Tibial artery (tissue), 4 donors: ENCODE measurements around the gene CACNA2D1.

ENCODE experiments used
- DNase-seq, 2 donors: peaks; one replicate each; pipeline ENCODE4 v3.0.0-alpha.2; 2019
- H3K27ac ChIP-seq, 2 donors: fragments of 200-600 bp; sonication (generic) in 1 of 2; 1 replicate in 1 of 2; 2 replicates in 1 of 2; pipeline ENCODE4 v1.5.1; 2018 to 2019; ENCODE audit warnings: mild to moderate bottlenecking in 1 of 2
- H3K27me3 ChIP-seq, 2 donors: fragments of 200-600 bp; sonication (generic) in 1 of 2; one replicate each; pipeline versions ENCODE4 v1.5.1 to v1.6.0; 2016 to 2019
- H3K36me3 ChIP-seq, 3 donors: fragments of 200-600 bp; sonication (generic) in 2 of 3; one replicate each; pipeline ENCODE4 v1.5.1; 2016 to 2019; ENCODE audit warnings: mild to moderate bottlenecking in 2 of 3
- H3K4me1 ChIP-seq, 4 donors: fragments of 200-600 bp; sonication (generic) in 2 of 4; 1 replicate in 3 of 4; 2 replicates in 1 of 4; pipeline ENCODE4 v1.5.1; 2016 to 2019
- H3K4me3 ChIP-seq, 2 donors: fragments of 200-600 bp; sonication (generic) in 1 of 2; 1 replicate in 1 of 2; 2 replicates in 1 of 2; pipeline ENCODE4 v1.5.1; 2018 to 2019; ENCODE audit warnings: mild to moderate bottlenecking in 2 of 2
- H3K9me3 ChIP-seq, 3 donors: fragments of 200-600 bp; sonication (generic) in 1 of 3; one replicate each; pipeline ENCODE4 v1.5.1; 2016 to 2019
- intact Hi-C: fragments of 100-400 bp; cut with DNase I; formaldehyde crosslinking; loops from one replicate; pipeline ENCODE4 v1.15.0; 2023; ENCODE audit warnings: low total_unique reads
- TF ChIP-seq, protein P1 (sequence below), 2 experiments: fragments of 200-600 bp in 1 of 2; fragments of 450-650 bp in 1 of 2; IDR thresholded peaks; one replicate each; pipeline ENCODE4 v1.5.1; 2017 to 2019; ENCODE audit warnings: antibody characterized with exemption in 2 of 2, mild to moderate bottlenecking in 1 of 2, moderate library complexity in 1 of 2

The CACNA2D1 gene

GRCh38 chr7:82443547-82444219, at the start of gene CACNA2D1:
Gene CACNA2D1 (minus strand): TSS chr7:82443777.
- Histone ChIP-seq H3K9me3 (no peaks in the 10 kb centered on the region), H3K27ac (peak within 1 kb of the TSS; percentile 95 to 96), H3K27me3 (no peaks in the 10 kb centered on the region), H3K4me1 (peaks cover 0 to 23% (median 7%) of the 10 kb centered on the region in 4 donors), H3K4me3 (peak within 1 kb of the TSS; percentile 95 to 99), H3K36me3 (no peaks in the 10 kb centered on the region)
- DNase-seq = peak; percentile 85 to 94
- TF ChIP-seq, protein P1, sequence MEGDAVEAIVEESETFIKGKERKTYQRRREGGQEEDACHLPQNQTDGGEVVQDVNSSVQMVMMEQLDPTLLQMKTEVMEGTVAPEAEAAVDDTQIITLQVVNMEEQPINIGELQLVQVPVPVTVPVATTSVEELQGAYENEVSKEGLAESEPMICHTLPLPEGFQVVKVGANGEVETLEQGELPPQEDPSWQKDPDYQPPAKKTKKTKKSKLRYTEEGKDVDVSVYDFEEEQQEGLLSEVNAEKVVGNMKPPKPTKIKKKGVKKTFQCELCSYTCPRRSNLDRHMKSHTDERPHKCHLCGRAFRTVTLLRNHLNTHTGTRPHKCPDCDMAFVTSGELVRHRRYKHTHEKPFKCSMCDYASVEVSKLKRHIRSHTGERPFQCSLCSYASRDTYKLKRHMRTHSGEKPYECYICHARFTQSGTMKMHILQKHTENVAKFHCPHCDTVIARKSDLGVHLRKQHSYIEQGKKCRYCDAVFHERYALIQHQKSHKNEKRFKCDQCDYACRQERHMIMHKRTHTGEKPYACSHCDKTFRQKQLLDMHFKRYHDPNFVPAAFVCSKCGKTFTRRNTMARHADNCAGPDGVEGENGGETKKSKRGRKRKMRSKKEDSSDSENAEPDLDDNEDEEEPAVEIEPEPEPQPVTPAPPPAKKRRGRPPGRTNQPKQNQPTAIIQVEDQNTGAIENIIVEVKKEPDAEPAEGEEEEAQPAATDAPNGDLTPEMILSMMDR (IDR thresholded peaks at IDR 0.05) = peak; percentile 21 to 27
- intact Hi-C loops = no loop called here

GRCh38 chr7:82481499-82482097, 38.0 kb upstream of the CACNA2D1 start:
- TF ChIP-seq, protein P1 (IDR thresholded peaks at IDR 0.05) = peak; percentile 66 to 80
- H3K4me3 ChIP-seq = no peak overlapping the region
- intact Hi-C loops = loop anchor here (10.0 kb wide), 1 partner anchor 247 kb away; no protein-coding TSS in a partner anchor
- no peaks in the 10 kb centered on the region for H3K4me1 ChIP-seq
- H3K36me3 ChIP-seq = no peaks in the 10 kb centered on the region
- no peak overlapping the region for H3K27ac ChIP-seq
- H3K9me3 ChIP-seq = peaks cover 0 to 4% (median 0%) of the 10 kb centered on the region in 3 donors
- no peak for DNase-seq
- H3K27me3 ChIP-seq = no peaks in the 10 kb centered on the region

DNA sequence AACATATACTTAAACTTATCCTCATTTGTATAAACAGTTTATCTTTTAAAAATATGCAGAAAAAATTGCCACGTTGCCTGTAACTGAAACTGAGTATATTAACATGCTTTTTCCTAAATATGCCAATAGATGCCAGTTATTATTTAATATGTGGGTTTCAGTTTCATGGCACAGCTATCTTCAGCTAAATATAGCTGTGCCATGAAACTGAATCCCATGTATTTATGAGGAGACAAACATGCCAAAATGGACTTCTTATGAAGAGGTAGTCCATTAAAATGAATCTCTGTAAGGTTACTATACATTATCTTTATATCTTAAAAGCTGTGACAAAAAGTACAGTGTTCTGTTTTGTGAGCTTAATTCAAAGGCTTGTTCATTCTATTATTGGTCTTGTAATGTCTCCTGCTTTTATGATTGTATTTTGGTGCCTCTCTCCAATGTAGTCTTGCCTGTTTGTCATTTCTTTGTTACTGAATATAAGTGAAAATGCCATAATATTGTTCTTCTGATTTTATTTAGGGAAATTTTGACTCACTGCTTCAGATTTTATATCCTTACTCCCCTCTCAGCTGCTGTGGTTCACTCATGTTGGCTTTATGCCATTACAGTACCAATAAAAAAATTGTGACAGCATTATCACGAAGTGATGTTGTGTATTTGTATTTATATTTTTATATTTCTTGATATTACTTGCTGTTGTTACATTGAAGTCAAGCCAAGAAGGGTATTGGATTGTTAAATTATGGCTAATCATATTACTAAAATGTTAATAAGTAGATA, 34.3 kb upstream of the CACNA2D1 start:
- Histone ChIP-seq H3K4me3 (no peak overlapping the region), H3K9me3 (no peaks in the 10 kb centered on the region), H3K27me3 (no peaks in the 10 kb centered on the region), H3K36me3 (no peaks in the 10 kb centered on the region), H3K27ac (no peak overlapping the region), H3K4me1 (no peaks in the 10 kb centered on the region)
- no peak for DNase-seq
- intact Hi-C loops = no loop called here
- TF ChIP-seq, protein P1 (IDR thresholded peaks at IDR 0.05) = no peak

GRCh38 chr7:82472966-82473365, 29.4 kb upstream of the CACNA2D1 start:
- TF ChIP-seq, protein P1 (IDR thresholded peaks at IDR 0.05) = no peak
- no peak for DNase-seq
- no peaks in the 10 kb centered on the region for H3K9me3 ChIP-seq

GRCh38 chr7:82471351-82472020, 27.9 kb upstream of the CACNA2D1 start:
- H3K4me1 ChIP-seq = no peaks in the 10 kb centered on the region
- H3K4me3 ChIP-seq = no peak overlapping the region
- H3K27ac ChIP-seq = no peak overlapping the region
- H3K36me3 ChIP-seq = no peaks in the 10 kb centered on the region
- no peak for DNase-seq
- intact Hi-C loops = no loop called here
- no peaks in the 10 kb centered on the region for H3K9me3 ChIP-seq
- no peaks in the 10 kb centered on the region for H3K27me3 ChIP-seq
- TF ChIP-seq, protein P1 (IDR thresholded peaks at IDR 0.05) = no peak

More at GRCh38 chr7:82472966-82473365, 29.4 kb upstream of the CACNA2D1 start:
- H3K36me3 ChIP-seq = no peaks in the 10 kb centered on the region
- no peak overlapping the region for H3K4me3 ChIP-seq
- H3K4me1 ChIP-seq = no peaks in the 10 kb centered on the region
- no peak overlapping the region for H3K27ac ChIP-seq
- intact Hi-C loops = no loop called here
- H3K27me3 ChIP-seq = no peaks in the 10 kb centered on the region
